ENCODE results near the gene CIPC. TPM values are rescaled to one million over a fixed set of nuclear protein-coding genes. Genes with fewer than 3 reads are reported as not detected.

Gene CIPC
- total and polyA plus RNA-seq, 2 donors = 10.5 to 11.7 TPM

DNA sequence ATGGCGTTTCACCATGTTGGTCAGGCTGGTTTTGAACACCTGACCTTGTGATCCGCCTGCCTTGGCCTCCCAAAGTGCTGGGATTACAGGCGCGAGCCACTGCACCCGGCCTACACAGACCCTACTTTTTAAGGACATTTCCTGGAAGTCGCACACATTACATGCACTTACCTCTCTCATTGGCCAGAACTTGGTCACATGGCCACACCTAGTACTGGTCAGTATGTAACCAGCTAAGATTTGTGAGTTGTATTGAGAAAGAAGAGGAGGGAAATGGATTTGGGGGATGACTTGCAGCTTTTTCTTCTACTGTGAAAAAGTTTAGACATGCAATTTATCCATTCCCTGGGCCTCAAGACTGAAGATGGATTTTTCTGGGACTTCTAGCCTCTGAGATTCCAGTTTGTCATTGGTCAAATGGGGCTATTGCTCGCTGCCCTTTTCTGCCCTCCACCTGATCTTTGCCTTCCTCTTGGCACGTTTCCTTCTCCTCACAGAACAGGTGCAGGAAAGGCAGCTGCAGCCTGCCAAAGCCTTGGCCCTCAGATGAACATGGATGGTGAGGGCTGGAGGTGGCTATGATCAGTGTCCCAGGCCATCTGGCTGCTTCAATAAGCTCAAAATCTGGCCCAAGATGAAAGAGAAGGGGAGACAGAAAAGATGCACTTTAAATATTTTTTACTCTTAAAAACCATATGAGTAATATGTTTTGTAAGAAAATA, 50.6 kb downstream of the CIPC start:
- Histone ChIP-seq H3K4me1 (ENCODE audit: control insufficient read depth in 2 of 2, insufficient read depth in 2 of 2, low read length in 2 of 2) (no peaks in the 10 kb centered on the region), H3K36me3 (ENCODE audit: control insufficient read depth in 2 of 2, insufficient read depth in 2 of 2, low read length in 1 of 2) (no peaks in the 10 kb centered on the region), H3K27me3 (ENCODE audit: control insufficient read depth in 2 of 2, insufficient read depth in 1 of 2, low read length in 1 of 2) (peaks cover 3 to 45% of the 10 kb centered on the region in 2 donors), H3K9me3 (ENCODE audit: control insufficient read depth in 2 of 2, insufficient read depth in 1 of 2, low read length in 1 of 2) (no peaks in the 10 kb centered on the region), H3K27ac (ENCODE audit: low read depth in 1 of 2, low read length in 1 of 2) (no peak overlapping the region), H3K4me3 (ENCODE audit: low read length in 2 of 2) (no peak overlapping the region)
- 77% methylated on average over 8 of the region's 8 CpGs for WGBS
- DNase-seq (ENCODE audit: low read depth in 6 of 9, low spot score in 9 of 9) = no peak

DNA sequence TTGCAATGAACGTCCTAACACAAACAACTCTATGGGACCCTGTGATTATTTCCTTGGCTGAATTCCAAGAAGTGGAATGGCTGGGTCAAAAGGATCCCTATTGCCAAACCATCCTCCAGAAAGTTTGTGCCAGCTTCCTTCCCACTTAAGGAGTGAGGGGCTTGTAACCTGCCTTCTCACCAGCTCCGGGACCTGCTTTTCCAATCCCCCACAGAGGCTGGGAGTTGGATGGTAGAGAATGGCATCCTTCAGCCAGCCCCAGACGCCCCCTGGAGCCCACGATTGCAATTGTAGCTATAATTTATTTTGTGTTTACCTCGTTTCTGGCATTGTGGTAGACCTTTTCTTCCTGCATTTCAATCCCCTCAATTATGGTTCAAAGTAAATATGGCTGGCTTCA, 53.2 kb downstream of the CIPC start:
- no peak overlapping the region for H3K4me3 ChIP-seq (ENCODE audit: low read length in 2 of 2)
- DNase-seq (ENCODE audit: low read depth in 6 of 9, low spot score in 9 of 9) = no peak
- H3K9me3 ChIP-seq (ENCODE audit: control insufficient read depth in 2 of 2, insufficient read depth in 1 of 2, low read length in 1 of 2) = no peaks in the 10 kb centered on the region
- no peaks in the 10 kb centered on the region for H3K4me1 ChIP-seq (ENCODE audit: control insufficient read depth in 2 of 2, insufficient read depth in 2 of 2, low read length in 2 of 2)
- WGBS = 15% methylated on average over 5 of the region's 5 CpGs
- H3K27me3 ChIP-seq (ENCODE audit: control insufficient read depth in 2 of 2, insufficient read depth in 1 of 2, low read length in 1 of 2) = peaks cover 0 to 33% of the 10 kb centered on the region in 2 donors
- H3K36me3 ChIP-seq (ENCODE audit: control insufficient read depth in 2 of 2, insufficient read depth in 2 of 2, low read length in 1 of 2) = no peaks in the 10 kb centered on the region
- no peak overlapping the region for H3K27ac ChIP-seq (ENCODE audit: low read depth in 1 of 2, low read length in 1 of 2)

DNA sequence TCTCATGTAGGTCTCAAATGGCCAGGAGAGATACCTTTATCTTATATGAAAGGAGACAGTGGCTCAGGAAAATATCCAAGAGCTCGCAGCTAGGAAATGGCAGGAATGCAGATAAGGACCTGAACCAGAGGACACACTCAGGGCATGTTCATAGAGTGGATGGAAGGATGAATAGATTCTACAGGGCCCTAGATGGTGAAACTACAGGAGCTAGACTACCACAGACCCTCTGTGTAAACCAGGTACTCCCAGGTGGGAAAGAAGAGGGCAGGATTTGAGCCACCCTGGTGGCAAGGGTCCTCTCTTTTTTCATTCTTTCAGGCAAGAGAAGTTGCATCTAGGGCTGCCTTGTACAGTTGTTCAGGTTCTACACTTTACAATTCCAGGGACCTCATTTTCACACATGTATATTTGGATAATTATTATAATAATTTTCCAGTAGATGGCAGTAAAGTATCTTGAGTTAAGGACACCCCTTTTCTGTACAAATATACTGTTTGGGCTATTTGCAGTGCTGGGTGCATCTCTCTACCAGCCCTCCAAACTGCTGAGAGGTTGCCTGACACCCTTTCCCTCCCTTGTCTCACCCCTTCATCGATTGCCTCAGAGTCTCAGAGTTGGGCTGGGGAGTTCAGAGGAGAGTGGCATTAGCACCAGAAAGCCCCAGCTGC, 54.0 kb downstream of the CIPC start:
- Histone ChIP-seq H3K9me3 (ENCODE audit: control insufficient read depth in 2 of 2, insufficient read depth in 1 of 2, low read length in 1 of 2) (no peaks in the 10 kb centered on the region), H3K27ac (ENCODE audit: low read depth in 1 of 2, low read length in 1 of 2) (no peak overlapping the region), H3K36me3 (ENCODE audit: control insufficient read depth in 2 of 2, insufficient read depth in 2 of 2, low read length in 1 of 2) (no peaks in the 10 kb centered on the region), H3K4me3 (ENCODE audit: low read length in 2 of 2) (no peak overlapping the region), H3K4me1 (ENCODE audit: control insufficient read depth in 2 of 2, insufficient read depth in 2 of 2, low read length in 2 of 2) (no peaks in the 10 kb centered on the region), H3K27me3 (ENCODE audit: control insufficient read depth in 2 of 2, insufficient read depth in 1 of 2, low read length in 1 of 2) (peaks cover 0 to 28% of the 10 kb centered on the region in 2 donors)
- WGBS = 49% methylated on average over 2 of the region's 2 CpGs
- DNase-seq (ENCODE audit: low read depth in 6 of 9, low spot score in 9 of 9) = no peak

DNA sequence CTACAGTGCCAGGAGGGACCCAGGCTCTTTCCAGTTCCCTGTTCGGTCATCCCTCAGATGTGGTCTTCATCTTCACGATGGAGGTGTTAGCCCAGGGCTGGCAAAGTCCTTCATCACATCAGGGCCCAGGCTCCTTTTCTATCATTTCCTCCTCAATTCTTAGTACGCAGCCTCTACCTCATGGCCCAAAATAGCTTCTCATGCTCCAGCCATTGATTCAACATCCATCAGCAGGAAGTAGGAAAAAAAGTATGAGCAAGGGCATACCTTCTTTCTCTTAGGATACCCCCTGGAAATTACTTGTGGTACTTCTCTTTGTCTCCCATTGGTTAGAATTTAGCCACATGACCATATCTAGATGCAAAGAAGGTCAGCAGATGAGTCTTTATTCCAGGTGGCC, 55.7 kb downstream of the CIPC start:
- Histone ChIP-seq H3K27ac (ENCODE audit: low read depth in 1 of 2, low read length in 1 of 2) (no peak overlapping the region), H3K36me3 (ENCODE audit: control insufficient read depth in 2 of 2, insufficient read depth in 2 of 2, low read length in 1 of 2) (no peaks in the 10 kb centered on the region), H3K4me3 (ENCODE audit: low read length in 2 of 2) (no peak overlapping the region), H3K27me3 (ENCODE audit: control insufficient read depth in 2 of 2, insufficient read depth in 1 of 2, low read length in 1 of 2) (peaks cover 0 to 36% of the 10 kb centered on the region in 2 donors), H3K4me1 (ENCODE audit: control insufficient read depth in 2 of 2, insufficient read depth in 2 of 2, low read length in 2 of 2) (no peaks in the 10 kb centered on the region), H3K9me3 (ENCODE audit: control insufficient read depth in 2 of 2, insufficient read depth in 1 of 2, low read length in 1 of 2) (no peaks in the 10 kb centered on the region)
- no peak for DNase-seq (ENCODE audit: low read depth in 6 of 9, low spot score in 9 of 9)
- WGBS = 96% methylated on average over 3 of the region's 3 CpGs

DNA sequence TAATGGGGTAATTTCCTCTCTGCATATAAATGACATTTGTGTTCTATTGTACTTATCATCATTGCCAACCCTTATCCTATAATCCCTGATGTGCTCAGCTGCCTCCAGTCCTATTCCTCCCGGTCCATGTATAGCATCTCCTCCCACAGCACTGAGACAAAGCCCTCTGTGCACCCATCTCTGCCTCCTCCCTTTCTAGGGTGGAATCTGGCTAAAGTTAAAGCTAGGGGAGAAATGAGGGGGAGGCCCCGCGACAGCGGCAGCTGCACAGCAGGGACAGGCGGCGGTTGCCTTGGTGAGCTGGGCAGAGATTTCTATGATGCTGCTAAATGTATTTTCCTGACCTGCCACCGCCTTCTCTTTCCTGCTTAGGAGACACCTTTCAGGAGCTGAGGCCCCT, 56.4 kb downstream of the CIPC start:
- DNase-seq (ENCODE audit: low read depth in 6 of 9, low spot score in 9 of 9) = no peak
- Histone ChIP-seq H3K36me3 (ENCODE audit: control insufficient read depth in 2 of 2, insufficient read depth in 2 of 2, low read length in 1 of 2) (no peaks in the 10 kb centered on the region), H3K4me1 (ENCODE audit: control insufficient read depth in 2 of 2, insufficient read depth in 2 of 2, low read length in 2 of 2) (no peaks in the 10 kb centered on the region), H3K27ac (ENCODE audit: low read depth in 1 of 2, low read length in 1 of 2) (no peak overlapping the region), H3K27me3 (ENCODE audit: control insufficient read depth in 2 of 2, insufficient read depth in 1 of 2, low read length in 1 of 2) (peaks cover 0 to 38% of the 10 kb centered on the region in 2 donors), H3K4me3 (ENCODE audit: low read length in 2 of 2) (no peak overlapping the region), H3K9me3 (ENCODE audit: control insufficient read depth in 2 of 2, insufficient read depth in 1 of 2, low read length in 1 of 2) (no peaks in the 10 kb centered on the region)
- WGBS = 86% methylated on average over 7 of the region's 7 CpGs

DNA sequence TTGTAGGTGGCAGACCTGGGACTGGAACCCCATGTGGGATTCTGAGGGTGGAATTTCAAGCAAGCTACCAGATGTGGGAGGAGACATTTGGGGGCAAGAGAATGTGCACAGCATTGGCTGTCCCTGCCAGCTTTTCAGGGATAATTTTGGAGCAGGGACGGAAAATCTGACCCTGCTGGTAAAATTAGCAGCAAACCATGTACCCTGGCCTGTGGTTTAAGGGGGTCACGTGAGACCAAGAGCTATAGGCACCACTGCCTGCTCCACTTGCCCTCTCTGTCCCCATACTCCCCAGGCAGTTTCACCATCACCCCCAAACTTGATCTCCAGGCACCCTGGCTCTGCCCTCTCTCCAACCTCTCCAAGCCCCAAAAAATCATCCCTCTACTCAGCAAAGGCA, 57.0 kb downstream of the CIPC start:
- H3K27ac ChIP-seq (ENCODE audit: low read depth in 1 of 2, low read length in 1 of 2) = no peak overlapping the region
- no peaks in the 10 kb centered on the region for H3K36me3 ChIP-seq (ENCODE audit: control insufficient read depth in 2 of 2, insufficient read depth in 2 of 2, low read length in 1 of 2)
- H3K9me3 ChIP-seq (ENCODE audit: control insufficient read depth in 2 of 2, insufficient read depth in 1 of 2, low read length in 1 of 2) = no peaks in the 10 kb centered on the region
- H3K4me3 ChIP-seq (ENCODE audit: low read length in 2 of 2) = no peak overlapping the region
- 88% methylated on average over 2 of the region's 2 CpGs for WGBS
- H3K27me3 ChIP-seq (ENCODE audit: control insufficient read depth in 2 of 2, insufficient read depth in 1 of 2, low read length in 1 of 2) = peaks cover 0 to 38% of the 10 kb centered on the region in 2 donors
- H3K4me1 ChIP-seq (ENCODE audit: control insufficient read depth in 2 of 2, insufficient read depth in 2 of 2, low read length in 2 of 2) = no peaks in the 10 kb centered on the region
- no peak for DNase-seq (ENCODE audit: low read depth in 6 of 9, low spot score in 9 of 9)

DNA sequence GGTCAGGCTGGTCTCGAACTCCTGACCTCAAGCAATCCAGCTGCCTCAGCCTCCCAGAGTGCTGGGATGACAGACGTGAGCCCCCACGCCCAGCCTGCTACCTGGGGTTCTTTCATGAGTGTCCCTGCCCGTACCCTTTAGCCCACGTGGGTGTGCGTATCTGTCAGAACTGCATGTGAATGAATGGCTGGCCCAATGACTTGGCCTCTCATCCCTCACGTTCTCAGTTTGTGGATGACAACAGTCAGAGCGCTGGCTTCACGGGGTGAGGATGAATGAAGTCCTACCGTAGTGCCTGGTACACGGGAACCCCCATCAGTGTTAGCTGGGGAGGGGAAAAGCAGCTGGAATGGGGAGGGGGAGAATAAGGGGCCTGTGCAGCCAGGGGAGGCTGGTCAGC, 59.7 kb downstream of the CIPC start:
- 68% methylated on average over 11 of the region's 11 CpGs for WGBS
- DNase-seq (ENCODE audit: low read depth in 6 of 9, low spot score in 9 of 9) = no peak
- Histone ChIP-seq H3K4me3 (ENCODE audit: low read length in 2 of 2) (no peak overlapping the region), H3K27ac (ENCODE audit: low read depth in 1 of 2, low read length in 1 of 2) (no peak overlapping the region), H3K36me3 (ENCODE audit: control insufficient read depth in 2 of 2, insufficient read depth in 2 of 2, low read length in 1 of 2) (no peaks in the 10 kb centered on the region), H3K4me1 (ENCODE audit: control insufficient read depth in 2 of 2, insufficient read depth in 2 of 2, low read length in 2 of 2) (no peaks in the 10 kb centered on the region), H3K27me3 (ENCODE audit: control insufficient read depth in 2 of 2, insufficient read depth in 1 of 2, low read length in 1 of 2) (peaks cover 0 to 38% of the 10 kb centered on the region in 2 donors), H3K9me3 (ENCODE audit: control insufficient read depth in 2 of 2, insufficient read depth in 1 of 2, low read length in 1 of 2) (no peaks in the 10 kb centered on the region)

DNA sequence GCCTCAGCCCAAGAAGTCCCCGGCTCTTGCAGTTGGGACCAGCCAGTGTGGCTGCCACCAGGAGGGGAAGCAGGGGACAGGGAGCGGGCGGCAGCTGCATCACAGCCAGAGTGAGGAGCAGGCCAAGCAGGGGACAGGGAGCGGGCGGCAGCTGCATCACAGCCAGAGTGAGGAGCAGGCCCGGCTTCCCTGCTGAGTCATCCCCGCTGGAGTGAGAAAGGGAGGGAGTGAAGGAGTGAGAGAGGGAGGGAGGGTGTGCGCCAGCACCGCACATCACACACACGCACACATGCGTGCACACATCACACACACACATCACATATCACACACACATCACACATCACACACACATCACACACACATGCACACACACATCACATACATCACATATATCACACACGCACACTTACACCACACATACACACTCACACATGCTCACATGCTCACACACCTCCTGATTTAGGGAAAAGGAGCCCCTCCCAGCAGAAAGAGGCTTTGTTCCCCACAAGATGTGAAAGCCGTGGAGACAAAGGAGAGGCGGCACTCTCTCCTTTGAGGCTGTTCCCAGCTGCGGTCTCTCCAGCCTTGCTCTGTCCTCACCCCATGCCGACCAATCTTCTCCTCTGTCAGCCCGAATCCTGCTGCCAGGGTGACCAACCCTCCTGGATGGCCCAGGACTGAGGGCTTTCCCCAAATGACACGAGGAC, 60.3 kb downstream of the CIPC start:
- peaks cover 0 to 38% of the 10 kb centered on the region in 2 donors for H3K27me3 ChIP-seq (ENCODE audit: control insufficient read depth in 2 of 2, insufficient read depth in 1 of 2, low read length in 1 of 2)
- no peaks in the 10 kb centered on the region for H3K9me3 ChIP-seq (ENCODE audit: control insufficient read depth in 2 of 2, insufficient read depth in 1 of 2, low read length in 1 of 2)
- H3K4me1 ChIP-seq (ENCODE audit: control insufficient read depth in 2 of 2, insufficient read depth in 2 of 2, low read length in 2 of 2) = no peaks in the 10 kb centered on the region
- 26% methylated on average over 18 of the region's 18 CpGs for WGBS
- H3K36me3 ChIP-seq (ENCODE audit: control insufficient read depth in 2 of 2, insufficient read depth in 2 of 2, low read length in 1 of 2) = no peaks in the 10 kb centered on the region
- no peak overlapping the region for H3K4me3 ChIP-seq (ENCODE audit: low read length in 2 of 2)
- DNase-seq (ENCODE audit: low read depth in 6 of 9, low spot score in 9 of 9) = no peak
- no peak overlapping the region for H3K27ac ChIP-seq (ENCODE audit: low read depth in 1 of 2, low read length in 1 of 2)

DNA sequence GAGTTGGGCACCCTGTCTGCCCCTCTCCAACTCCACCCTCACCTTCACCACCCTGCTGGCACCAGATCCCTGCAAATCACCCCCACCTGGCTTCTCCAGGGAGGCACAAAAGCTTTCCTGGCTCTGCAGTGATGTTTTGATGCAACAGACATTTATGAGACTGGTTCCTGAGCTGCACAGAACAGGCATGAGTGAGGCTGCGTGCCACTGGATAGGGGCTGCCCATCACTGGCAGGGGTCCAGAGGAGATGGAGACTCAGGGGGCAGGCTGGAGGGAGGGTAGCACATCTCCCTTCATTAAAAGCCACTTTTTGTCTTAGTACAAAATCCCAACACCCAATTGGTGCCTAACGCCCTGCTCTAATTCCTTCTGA, 60.8 kb downstream of the CIPC start:
- no peak for DNase-seq (ENCODE audit: low read depth in 6 of 9, low spot score in 9 of 9)
- H3K4me1 ChIP-seq (ENCODE audit: control insufficient read depth in 2 of 2, insufficient read depth in 2 of 2, low read length in 2 of 2) = no peaks in the 10 kb centered on the region
- WGBS = 97% methylated on average over 2 of the region's 2 CpGs
- H3K9me3 ChIP-seq (ENCODE audit: control insufficient read depth in 2 of 2, insufficient read depth in 1 of 2, low read length in 1 of 2) = no peaks in the 10 kb centered on the region
- no peaks in the 10 kb centered on the region for H3K36me3 ChIP-seq (ENCODE audit: control insufficient read depth in 2 of 2, insufficient read depth in 2 of 2, low read length in 1 of 2)
- H3K4me3 ChIP-seq (ENCODE audit: low read length in 2 of 2) = no peak overlapping the region
- H3K27ac ChIP-seq (ENCODE audit: low read depth in 1 of 2, low read length in 1 of 2) = no peak overlapping the region
- peaks cover 0 to 35% of the 10 kb centered on the region in 2 donors for H3K27me3 ChIP-seq (ENCODE audit: control insufficient read depth in 2 of 2, insufficient read depth in 1 of 2, low read length in 1 of 2)
